GM12875 (cell line): Measurements from ENCODE around the gene SLC39A11.
"Not testable (repeated sequence)": the region's sequence is repeated elsewhere in the genome, so short reads cannot be mapped to it uniquely, and the experiment has no call there.

Experiments
- H3K4me3 ChIP-seq: one replicate; pipeline ENCODE4 v1.5.1; 2011; ENCODE audit warnings: low read depth, low read length, control low read depth
- TF ChIP-seq, protein P1 (sequence below): IDR thresholded peaks from 2 replicates; pipeline ENCODE4 v1.5.1; 2011; ENCODE audit warnings: low read depth, mild to moderate bottlenecking, control low read depth, inconsistent platforms, low read length, moderate library complexity, borderline replicate concordance; ENCODE audit not compliant: insufficient read depth

The SLC39A11 gene

DNA sequence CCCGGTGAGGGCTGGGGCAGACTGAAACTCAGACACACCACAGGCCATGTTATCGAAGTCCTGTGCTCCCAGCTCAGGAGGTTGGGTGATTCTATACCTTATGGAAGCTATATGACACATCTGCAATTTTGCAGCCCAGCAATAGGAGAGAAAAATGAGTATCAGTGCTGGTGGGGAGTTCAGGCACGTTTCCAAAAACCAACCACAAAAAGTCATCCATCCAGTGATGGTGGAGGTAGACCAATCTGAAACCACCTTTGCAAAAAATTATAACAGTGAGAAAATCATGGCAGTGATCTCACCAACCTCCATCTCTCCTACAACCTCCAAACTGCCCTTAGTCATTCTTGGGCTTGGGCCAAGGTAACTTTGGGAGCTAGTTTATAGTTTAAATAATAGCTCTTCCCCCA lies 327.9 kb downstream of the SLC39A11 start:
- TF ChIP-seq, protein P1, sequence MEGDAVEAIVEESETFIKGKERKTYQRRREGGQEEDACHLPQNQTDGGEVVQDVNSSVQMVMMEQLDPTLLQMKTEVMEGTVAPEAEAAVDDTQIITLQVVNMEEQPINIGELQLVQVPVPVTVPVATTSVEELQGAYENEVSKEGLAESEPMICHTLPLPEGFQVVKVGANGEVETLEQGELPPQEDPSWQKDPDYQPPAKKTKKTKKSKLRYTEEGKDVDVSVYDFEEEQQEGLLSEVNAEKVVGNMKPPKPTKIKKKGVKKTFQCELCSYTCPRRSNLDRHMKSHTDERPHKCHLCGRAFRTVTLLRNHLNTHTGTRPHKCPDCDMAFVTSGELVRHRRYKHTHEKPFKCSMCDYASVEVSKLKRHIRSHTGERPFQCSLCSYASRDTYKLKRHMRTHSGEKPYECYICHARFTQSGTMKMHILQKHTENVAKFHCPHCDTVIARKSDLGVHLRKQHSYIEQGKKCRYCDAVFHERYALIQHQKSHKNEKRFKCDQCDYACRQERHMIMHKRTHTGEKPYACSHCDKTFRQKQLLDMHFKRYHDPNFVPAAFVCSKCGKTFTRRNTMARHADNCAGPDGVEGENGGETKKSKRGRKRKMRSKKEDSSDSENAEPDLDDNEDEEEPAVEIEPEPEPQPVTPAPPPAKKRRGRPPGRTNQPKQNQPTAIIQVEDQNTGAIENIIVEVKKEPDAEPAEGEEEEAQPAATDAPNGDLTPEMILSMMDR = no peak
- no peak overlapping the region for H3K4me3 ChIP-seq

DNA sequence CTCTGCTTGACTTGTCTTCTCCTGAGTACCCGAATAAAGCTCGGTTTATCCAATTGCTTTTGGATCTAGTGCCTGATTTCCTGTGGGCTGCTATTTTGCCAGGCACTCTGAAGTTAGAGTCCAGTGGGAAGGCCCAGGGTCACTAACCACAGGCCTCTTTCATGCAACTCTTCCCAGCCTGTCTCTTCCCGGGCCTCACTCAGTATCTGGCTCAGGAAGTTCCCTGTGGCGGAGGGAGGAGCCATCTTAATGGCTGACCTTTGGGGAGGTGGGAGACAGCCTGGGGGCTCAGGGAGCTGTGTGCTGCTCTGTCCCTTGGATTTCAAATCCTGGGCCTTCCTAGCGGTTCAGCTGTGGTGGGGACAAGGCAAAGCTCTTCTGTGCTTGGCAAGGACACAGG lies 328.5 kb downstream of the SLC39A11 start:
- TF ChIP-seq, protein P1 = no peak

DNA sequence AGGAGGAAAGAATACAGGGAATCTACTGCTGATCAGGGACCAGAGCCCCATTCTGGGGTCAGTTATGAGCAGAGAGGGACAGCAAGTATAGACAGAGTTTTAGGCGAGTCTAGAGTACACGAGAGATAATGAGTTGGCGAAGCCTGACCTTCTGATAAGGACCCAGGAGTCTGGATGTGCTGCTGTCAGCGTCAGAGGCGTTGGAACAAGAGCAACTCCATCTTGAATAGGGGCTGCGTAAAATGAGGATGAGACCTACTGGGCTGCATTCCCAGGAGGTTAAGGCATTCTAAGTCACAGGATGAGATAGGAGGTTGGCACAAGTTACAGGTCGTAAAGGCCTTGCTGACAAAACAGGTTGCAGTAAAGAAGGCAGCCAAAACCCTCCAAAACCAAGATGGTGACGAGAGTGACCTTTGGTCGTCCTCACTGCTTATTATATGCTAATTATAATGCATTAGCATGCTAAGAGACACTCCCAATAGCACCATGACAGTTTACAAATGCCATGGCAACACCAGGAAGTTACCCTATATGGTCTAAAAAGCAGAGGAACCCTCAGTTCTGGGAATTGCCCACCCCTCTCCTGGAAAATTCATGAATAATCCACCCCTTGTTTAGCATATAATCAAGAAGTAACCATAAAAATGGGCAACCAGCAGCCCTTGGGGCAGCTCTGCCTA lies 330.5 kb downstream of the SLC39A11 start:
- not testable (repeated sequence) for H3K4me3 ChIP-seq

More for the DNA sequence above, 328.5 kb downstream of the SLC39A11 start:
- no peak overlapping the region for H3K4me3 ChIP-seq

DNA sequence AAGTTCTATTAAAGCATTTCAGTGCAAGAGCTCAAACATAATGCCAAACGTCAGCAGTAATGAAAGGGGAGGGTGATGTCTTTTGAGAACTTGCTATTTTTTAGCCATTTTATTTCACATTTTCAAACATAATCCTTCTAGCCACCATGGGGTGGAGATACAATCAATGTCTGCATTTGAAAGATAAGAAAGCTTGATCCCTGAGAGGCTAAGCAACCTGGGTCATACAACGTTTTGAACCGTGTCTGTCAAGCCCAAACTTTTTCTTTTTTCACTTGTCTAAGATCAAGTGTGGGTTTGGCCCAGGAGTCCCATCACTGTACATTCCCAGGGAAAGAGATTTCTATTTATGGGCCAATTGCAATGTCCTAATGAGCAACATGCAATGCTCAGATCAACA lies 331.1 kb downstream of the SLC39A11 start:
- no peak overlapping the region for H3K4me3 ChIP-seq
- TF ChIP-seq, protein P1 = no peak

DNA sequence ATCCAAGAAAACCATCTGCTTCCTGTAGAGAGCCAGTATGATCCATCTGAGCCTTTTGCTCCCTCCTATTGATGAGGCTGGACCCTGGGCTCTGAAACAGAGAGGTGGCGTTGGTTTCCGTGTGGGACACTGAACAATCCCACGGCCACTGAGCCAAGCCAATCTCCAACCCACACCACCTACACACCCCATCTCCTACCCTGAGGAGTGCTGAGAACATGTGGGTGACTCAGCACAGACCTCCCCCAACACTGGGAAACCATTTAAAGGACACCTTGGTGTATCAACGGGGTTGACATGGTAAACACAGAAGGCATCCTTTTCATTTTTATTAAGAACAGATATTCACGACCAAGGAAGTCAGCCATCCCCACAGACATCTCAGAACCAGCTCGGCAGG lies 332.1 kb downstream of the SLC39A11 start:
- TF ChIP-seq, protein P1 = no peak
- no peak overlapping the region for H3K4me3 ChIP-seq

DNA sequence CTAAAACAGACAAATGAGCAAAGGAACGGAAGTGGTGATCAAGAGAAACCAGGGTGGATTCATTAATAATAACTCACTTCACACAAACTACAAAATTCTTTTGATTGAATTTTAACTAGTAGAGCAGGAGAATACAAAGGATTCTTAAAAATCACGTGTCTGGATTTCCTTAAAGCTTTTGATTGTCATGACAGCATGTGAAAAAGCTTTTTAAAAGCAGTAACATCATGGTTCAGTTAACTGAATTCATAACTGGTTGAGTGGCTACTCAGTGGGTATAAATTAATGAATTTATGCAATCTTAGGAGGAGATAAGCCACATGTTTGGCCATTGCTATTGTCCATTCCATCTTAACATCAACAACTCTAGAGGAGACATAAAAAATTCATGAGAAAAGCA lies 333.2 kb downstream of the SLC39A11 start:
- TF ChIP-seq, protein P1 = no peak

DNA sequence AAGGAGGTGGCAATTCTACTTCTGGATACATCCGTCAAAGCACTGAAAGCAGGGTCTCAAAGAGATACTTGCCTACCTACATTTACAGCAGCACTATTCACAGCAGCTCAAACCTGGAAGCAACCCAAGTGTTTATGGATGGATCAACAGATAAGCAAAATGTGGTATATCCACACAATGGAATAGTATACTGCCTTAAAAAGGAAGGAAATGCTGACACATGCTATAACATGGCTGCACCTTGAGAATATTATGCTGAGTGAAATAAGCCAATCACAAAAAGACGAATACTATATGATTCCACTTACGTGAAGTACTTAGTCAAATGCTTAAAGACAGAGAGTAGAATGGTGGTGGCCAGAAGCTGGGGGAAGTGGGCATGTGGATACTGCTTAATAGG lies 336.2 kb downstream of the SLC39A11 start:
- TF ChIP-seq, protein P1 = no peak

More for the DNA sequence above, 333.2 kb downstream of the SLC39A11 start:
- H3K4me3 ChIP-seq = no peak overlapping the region

More for the DNA sequence above, 336.2 kb downstream of the SLC39A11 start:
- no peak overlapping the region for H3K4me3 ChIP-seq
